ENCODE data around the gene RAD51B. TPM values are rescaled to one million over a fixed set of nuclear protein-coding genes. Genes with fewer than 3 reads are reported as not detected.

Gene RAD51B
- polyA plus RNA-seq, 3 donors: 2.4 to 4.9 (median 3.3) TPM

DNA sequence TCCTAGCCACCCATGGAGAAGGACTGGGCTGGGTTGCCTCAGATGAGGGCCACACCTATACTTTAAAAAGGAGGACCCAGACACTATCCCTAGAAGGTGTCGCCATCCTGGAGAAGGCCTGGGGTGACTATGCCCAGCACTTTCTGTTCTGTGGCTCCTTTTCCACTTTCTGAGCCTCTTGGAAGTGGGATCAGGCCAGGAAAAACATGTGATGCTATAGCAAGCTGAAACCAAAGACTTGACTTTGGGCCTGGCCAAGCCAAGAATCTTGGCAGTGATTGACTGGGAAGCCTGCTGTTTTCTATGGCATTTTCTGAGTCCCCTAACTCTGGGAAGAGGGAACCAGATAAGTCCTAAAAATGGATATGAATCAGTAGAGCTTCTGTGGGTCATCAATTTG lies 641.0 kb downstream of the RAD51B start:
- no peak overlapping the region for H3K27ac ChIP-seq (ENCODE audit: low read depth, low read length)
- WGBS, 3 donors: 95 to 100% (median 100%) methylated on average over 1 of the region's 1 CpG

DNA sequence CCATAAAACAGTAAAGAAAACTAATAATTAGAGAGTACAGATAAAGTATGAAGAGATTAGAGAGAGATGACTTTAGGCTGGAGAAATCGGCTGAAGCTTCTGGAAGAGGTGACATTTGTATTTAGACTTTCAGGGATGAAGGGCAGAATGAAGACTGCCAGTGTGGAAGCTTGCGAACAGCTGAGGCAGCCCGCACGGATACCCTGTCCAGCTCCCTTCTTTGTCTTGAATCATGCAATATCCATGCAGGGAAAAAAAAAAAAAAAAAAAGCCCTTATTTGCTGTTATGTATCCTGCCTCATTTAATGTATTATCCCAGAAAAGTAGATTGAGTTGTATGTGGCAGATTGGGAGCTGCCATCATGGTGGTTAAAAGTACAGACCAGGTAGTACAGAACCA lies 641.5 kb downstream of the RAD51B start:
- no peak overlapping the region for H3K27ac ChIP-seq (ENCODE audit: low read depth, low read length)
- 86 to 98% (median 89%) methylated on average over 4 of the region's 4 CpGs for WGBS, 3 donors

DNA sequence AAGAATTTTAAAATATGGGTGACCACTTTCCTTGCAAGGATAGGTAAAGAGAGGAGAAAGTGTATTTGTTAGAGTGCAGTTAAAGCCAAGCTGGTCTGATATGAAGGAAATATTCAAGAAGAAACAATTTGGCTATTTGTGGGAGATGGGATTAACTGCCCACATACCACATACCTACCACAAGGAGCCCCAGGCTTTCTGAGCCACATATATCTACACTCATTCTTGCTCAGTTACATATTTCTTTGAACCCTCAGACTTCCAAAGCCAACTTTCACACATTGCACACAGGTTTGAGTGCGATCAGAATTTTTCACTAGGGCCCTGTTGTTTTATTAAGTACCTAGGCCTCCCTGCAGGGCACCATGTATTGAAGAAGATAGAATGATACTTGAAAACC lies 643.1 kb downstream of the RAD51B start:
- WGBS, 3 donors: 98 to 100% (median 100%) methylated on average over 1 of the region's 1 CpG
- H3K27ac ChIP-seq (ENCODE audit: low read depth, low read length): no peak overlapping the region

DNA sequence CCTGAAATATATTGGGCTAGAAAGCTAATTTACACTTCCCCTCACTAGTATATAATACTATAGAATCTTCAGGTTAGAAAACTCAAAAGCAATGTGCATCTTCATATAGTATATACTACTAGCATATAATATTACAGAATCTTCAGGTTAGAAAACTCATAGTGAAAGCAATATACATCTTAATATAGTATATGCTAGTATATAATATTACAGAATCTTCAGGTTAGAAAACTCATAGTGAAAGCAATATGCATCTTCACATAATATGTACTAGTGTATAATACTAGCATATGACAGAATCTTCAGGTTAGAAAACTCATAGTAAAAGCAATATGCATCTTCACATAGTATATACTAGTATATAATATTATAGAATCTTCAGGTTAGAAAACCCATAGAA lies 643.7 kb downstream of the RAD51B start:
- H3K27ac ChIP-seq (ENCODE audit: low read depth, low read length): no peak overlapping the region

DNA sequence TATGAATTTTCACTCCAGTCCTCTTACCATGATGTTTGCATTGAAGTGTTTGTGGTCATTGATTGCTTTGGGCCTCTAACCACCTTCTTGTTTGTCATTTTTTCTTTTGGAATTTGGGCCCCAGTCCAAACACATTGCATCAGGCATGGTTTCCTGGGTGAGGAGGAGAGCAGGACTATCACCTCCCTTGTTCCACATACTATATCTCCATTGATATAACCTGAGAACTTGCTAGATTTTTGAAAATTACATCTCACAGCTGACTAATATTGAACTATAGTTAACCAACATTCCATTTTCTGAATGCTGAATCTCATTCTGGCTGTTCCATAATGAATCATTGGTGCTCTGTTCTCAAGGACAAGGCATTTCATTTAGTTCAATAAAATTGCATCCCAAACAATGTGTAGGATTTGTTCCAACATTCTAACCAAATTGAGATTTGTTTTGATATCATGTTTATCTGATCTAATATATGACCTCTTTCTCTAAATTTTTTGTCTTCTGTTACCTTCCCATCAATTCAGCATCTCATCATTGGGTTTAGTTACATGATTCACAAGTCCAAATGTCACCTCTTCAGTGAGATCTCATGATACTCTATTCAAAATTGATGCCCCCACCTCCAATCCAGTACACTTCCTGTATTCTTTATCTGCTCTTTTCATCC lies 644.3 kb downstream of the RAD51B start:
- no peak overlapping the region for H3K27ac ChIP-seq (ENCODE audit: low read depth, low read length)

DNA sequence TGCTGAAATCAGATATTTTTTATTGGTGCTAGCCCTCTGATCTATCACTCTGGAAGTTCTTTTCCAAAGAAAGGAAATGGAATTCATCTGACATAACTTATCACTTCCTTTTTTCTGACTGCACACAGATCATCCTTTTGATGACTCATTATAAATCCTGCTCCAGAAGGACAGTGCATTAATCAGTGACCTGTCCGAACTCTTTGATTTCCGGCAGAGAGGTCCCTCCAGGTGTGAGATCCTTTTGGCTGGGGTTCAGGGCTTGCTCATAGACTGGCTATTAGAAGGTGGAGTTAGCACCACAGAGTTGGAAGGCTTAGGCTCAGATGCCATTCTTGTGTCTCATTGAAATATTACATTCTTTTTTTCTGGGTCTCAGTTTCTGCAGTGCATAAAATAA lies 645.1 kb downstream of the RAD51B start:
- no peak overlapping the region for H3K27ac ChIP-seq (ENCODE audit: low read depth, low read length)
- WGBS, 3 donors: 50 to 54% (median 50%) methylated on average over 2 of the region's 2 CpGs

DNA sequence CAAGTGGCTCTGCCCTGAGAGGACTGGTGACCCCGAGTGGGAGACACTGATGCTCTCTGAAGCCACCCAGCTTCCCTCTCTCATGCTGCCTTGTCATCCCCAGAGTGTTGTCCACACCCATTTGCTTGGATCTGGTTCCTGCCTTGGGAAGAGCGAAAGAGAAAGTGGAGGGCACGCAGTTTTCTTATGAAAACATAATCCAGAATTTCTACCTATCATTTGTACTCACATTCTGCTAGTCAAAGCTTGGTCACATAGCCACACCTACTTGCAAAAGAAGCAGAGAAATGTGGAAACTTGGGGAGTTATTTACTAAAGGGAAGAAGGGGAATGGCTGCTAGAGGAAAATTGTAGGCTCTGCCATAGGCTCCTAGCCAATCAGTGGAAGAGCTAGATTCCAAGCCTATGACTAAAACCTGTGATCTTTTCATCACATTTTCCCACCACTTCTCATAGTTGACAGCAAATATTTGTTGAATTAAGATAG lies 647.0 kb downstream of the RAD51B start:
- 56 to 79% (median 72%) methylated on average over 3 of the region's 3 CpGs for WGBS, 3 donors
- H3K27ac ChIP-seq (ENCODE audit: low read depth, low read length): no peak overlapping the region

DNA sequence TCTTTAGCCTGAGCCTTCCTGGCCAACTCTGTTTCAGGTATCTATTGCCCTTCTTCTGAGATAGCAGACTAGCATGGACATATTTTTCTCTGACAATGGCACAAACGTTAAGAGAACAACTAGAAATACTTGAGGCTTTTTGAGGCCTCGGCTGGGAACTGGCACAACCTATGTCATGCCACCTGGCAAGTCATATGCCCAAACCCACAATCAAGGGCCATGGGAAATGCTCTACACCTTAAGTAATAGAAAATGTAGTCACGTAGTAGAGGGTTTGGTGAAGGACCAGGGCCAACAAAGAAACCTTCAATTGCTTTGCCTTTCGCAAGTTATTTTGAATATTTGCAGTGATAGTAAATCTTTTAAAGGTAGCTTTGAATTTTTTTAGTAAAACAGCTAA lies 647.8 kb downstream of the RAD51B start:
- H3K27ac ChIP-seq (ENCODE audit: low read depth, low read length): no peak overlapping the region

DNA sequence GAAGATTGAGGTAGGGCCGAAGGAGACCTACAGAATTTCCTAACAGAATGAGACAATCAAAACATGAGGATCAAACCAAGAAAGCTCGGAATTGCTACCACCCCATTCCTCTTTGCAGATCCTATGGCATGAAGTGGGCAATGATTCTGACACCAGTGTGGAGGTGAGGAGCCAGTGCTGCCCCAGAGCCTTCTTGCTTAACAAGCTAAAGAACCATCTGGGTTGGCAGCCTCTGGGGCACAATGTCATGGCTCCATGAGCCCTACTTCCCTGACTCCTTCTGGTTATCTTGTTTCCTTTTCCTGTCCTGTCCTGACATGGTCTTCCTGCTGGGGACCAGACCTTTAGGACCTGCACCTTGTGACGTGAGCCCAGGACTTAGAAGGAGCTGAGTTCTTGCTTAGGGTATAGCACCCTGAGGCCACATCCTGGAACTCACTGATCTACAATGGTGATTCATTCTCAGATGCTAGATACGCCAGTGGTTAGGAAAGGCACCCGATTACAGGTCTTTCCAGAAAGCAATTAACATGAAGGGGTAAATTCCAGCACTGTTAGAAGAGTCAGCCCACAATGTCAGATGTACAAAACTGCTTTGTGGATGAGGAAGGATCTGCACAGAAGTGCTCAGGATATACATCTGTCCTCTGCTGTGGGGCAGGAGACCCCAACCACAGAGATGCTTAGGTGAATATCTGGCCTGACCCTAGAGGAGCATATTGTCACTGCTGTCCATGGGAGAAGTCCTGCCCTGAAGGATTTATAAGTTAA lies 649.0 kb downstream of the RAD51B start:
- H3K27ac ChIP-seq (ENCODE audit: low read depth, low read length): no peak overlapping the region
- WGBS, 3 donors: 86 to 92% (median 92%) methylated on average over 5 of the region's 5 CpGs

More for the DNA sequence above, 647.8 kb downstream of the RAD51B start:
- WGBS, 3 donors: 61 to 95% (median 91%) methylated on average over 4 of the region's 4 CpGs

DNA sequence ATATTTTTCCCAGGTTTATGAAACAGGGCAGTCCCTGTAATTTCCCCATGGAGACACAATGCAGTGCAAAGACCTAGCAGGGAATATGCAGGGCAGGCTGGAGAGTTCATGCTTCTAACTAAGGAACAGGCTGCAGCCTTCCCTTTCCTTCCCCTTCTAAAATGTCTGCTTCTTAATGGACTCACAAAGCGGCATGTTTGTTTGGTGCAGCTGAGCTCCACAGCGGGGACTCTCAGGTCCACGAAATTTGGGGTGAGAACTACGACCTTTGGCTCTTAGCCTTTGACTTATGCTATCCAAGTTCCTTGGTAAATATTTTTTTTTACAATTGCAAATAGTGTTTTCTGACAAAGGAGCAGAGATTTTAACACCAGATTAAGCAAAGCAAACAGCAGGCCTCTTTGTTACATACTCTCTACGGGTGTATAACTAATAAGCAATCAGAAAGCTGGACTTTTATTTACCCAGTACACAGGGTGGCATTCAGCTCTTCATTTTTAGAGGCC lies 649.7 kb downstream of the RAD51B start:
- H3K27ac ChIP-seq (ENCODE audit: low read depth, low read length): no peak overlapping the region
- 49 to 96% (median 89%) methylated on average over 5 of the region's 5 CpGs for WGBS, 3 donors

DNA sequence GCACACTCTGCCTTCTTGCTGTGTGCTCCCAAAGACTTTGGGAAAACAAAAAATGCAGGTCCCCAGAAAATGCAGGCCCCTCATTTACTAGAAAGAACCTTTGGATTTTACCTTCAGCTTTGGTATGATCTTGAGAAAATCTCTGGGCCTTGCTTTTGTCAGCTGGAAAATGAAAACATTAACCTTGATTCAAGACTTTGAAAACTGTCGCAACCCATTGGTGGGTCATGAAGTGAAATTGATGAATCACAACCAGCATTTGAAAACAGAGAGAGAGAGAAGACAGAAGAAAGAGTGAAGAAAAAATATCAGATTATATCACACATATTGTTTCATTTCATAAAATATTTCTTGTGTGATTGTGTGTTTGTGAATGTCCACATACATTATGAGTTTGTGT lies 650.8 kb downstream of the RAD51B start:
- WGBS, 3 donors: 62 to 97% (median 96%) methylated on average over 1 of the region's 1 CpG
- H3K27ac ChIP-seq (ENCODE audit: low read depth, low read length): no peak overlapping the region

DNA sequence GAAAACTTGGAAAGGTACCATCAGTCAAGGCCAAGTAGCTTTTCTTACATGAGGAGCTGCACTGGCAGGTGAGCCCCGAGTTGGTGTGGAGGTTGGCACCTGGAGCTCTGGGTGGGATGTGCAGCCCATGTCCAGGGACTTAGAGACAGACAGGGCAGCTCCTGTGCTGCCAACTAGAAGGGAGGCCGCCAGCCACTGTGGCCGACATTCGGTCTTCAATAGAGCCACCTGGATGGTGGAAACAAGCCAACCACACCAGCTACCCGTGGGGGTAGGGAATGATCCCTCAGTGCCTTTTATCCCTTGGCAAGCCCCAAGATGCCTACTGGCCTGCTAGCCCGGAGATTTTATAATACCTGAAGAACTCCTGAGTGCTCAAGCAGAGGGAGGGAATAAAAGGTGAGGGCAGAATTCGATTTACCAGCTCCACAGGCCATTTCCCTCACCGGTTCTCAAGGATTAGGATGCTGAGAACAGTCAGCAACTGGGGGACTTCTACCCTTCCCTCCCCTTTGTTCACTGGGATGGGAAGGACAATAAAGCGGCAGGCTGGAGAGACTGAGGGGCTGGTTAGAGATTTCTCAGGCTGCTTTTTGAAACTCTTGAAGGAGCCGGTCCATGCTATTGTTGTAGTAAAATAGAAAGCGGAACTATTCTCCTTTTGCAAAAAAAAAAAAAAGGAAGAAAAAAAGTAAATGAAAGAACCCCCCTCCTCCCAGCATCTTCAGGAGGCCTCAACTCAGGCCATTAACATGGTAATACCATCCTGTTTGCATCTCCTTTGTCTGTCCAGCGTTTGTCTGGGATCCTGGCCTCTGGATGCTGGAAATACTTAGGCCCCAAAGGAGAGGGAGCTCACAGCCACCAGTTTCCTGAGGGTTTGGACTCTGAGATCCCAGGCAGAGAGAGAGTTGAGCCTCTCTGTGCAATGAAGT lies 651.7 kb downstream of the RAD51B start:
- H3K27ac ChIP-seq (ENCODE audit: low read depth, low read length): no peak overlapping the region

DNA sequence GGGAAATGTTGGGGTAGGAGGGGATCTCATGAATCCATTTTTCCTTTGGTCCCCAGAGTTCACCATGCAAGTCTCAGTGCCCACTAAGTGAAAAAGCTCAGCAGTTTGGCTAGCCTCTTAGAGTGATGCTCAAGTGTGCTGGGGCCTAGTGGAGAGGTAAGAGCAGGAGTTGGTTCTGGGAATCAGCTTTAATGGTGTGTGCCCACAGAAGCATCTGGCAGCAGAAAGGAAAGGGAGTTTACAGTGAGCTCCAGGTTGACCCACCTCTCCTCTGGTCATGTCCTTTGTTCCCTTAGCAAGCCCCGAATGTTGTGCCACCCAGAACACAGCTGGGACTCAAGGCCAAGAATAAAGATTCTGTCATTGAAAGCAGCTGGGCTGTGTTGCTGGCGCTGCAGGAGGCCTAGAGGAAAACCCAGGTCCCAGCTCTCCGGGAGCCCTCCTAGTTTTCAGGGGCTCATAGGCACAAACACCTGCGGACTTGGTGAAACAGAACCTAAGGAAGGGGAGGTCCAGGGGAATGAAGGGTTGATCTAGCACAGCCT lies 652.5 kb downstream of the RAD51B start:
- no peak overlapping the region for H3K27ac ChIP-seq (ENCODE audit: low read depth, low read length)
- WGBS, 3 donors: 57 to 100% (median 95%) methylated on average over 4 of the region's 4 CpGs

More for the DNA sequence above, 651.7 kb downstream of the RAD51B start:
- WGBS, 3 donors: 59 to 89% (median 85%) methylated on average over 12 of the region's 12 CpGs

DNA sequence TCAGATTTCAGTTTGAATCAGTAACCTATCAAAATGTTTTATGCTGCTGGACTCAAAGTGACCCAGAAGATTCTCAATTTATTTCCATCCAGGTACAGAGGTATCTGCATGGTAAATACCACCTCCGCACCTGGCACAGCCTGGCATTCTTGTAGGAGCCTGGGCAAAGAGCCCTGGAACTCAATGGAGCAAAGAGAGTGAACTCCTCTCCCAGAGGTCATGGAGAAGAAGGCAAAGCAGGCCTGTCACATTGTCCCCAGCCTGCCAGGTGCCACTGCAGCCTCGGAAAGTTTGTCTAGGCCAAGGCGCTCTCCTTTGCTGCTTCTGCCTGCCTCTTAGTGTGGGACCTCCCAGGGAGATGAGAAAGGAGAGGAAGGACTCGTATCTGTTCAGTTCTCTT lies 653.5 kb downstream of the RAD51B start:
- H3K27ac ChIP-seq (ENCODE audit: low read depth, low read length): no peak overlapping the region
- WGBS, 3 donors: 43 to 89% (median 79%) methylated on average over 4 of the region's 4 CpGs

DNA sequence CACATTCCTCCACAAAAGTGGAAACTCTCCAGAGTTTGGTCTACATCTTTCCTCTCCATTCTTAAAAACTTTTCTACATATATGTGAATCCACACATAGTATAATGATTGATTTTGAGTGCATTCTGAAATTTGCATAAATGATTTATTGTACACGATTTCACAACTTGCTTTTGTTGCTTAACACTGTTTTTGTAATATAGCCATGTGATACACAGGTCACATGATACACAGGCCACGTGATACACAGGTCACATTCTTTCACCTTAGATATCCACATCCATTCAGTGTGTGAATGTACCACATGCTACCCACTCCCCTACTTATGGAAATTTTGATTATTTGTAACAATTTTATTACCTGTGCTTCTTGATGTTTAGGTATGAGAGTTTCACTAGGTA lies 654.2 kb downstream of the RAD51B start:
- WGBS, 3 donors: 41 to 83% (median 74%) methylated on average over 2 of the region's 2 CpGs
- H3K27ac ChIP-seq (ENCODE audit: low read depth, low read length): no peak overlapping the region

DNA sequence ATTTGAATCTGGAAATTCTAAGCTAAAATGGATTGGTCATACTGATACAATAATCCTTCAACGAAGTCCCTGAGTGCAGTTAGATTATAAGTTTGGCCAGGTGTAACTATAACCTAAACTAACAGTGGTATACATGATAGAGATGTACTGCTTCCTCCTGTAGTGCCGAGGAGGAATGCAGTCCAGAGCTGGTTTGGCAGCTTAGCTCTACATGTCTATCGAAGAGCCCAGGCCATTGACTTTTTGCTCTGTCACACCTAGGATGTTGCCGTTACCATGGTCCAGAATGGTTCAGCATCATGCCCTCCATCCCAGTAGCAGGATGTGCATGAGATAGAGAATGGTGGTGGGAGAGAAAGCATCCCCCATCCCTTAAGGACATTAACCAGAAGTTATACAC lies 655.2 kb downstream of the RAD51B start:
- 87 to 97% (median 87%) methylated on average over 4 of the region's 4 CpGs for WGBS, 3 donors
- no peak overlapping the region for H3K27ac ChIP-seq (ENCODE audit: low read depth, low read length)

DNA sequence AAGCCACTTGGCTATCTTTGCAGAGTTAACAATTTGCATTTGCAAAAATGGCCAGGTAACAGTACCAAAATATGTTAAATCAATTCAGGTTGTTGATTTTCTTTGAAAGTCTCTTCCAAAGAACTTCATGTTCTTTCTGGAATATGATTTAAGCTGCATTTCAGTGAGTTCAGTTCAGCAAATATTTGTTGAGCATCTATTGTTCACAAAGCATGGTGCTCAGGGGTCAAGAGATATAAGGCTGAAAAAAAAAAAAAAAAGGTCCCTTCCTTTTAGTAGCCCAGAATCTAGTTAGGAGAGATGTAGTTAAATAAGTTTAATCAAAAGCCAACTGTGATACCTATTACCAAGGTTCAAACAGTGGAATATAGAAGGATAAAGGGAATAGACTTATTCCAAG lies 656.2 kb downstream of the RAD51B start:
- H3K27ac ChIP-seq (ENCODE audit: low read depth, low read length): no peak overlapping the region

DNA sequence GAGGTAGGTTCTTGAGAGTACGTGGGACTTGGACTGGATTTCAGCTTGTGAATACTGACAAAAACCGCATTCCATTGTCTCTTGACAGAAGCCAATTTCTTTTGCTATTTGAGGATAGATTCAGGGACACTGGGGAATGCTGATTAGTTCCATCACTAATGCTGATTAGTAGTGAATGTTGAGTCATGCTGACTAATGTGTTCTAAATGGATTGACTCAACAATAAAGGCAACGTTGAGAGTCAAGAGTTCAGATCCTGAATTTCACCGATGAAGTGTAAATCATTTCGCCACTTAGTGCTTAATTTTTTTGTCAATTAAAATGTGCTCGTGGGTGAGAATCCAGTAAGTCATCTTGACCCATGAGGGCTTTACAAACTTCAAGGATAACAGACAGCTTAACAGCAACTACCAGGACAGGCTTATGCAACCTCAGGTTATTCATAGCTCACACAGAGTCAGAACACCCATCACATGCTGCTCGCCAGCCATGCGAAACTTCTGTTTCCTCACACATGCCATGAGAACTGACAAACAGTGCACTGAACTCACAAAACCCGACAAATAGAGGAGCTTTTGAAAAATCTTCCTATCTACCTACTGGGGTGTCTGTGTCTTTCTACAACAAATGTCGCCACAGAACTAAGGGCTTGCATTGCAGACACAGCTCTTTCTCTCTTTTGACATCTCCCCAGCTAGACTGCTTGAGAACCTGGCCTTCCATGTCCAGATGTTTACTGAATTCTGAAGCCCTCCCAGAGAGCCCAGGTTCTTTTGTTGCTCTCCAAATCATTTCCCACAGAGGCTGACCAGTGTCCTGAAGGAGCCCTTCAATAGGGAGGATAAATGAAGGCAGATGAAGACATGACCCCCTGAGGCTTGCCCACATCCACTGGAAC lies 656.9 kb downstream of the RAD51B start:
- 61 to 65% (median 61%) methylated on average over 10 of the region's 10 CpGs for WGBS, 3 donors
- H3K27ac ChIP-seq (ENCODE audit: low read depth, low read length): no peak overlapping the region

Data from adipose tissue (tissue), 3 donors.